ENCODE data around the gene ABLIM2. TPM values are rescaled to one million over a fixed set of nuclear protein-coding genes. Genes with fewer than 3 reads are reported as not detected.

The ABLIM2 gene
- total RNA-seq, 3 donors from 2014 or later (not counting 1 experiment from before 2014, with no cell fraction given), result 0.71 to 2.8 (median 1.3) TPM

GRCh38 chr4:8170341-8170740 lies 11.7 kb upstream of the ABLIM2 start:
- peaks cover 0 to 3% of the 10 kb centered on the region in 2 donors for H3K9me3 Mint-ChIP-seq
- WGBS (ENCODE audit: insufficient coverage), result 96% methylated on average over 11 of the region's 11 CpGs
- no peak for DNase-seq

GRCh38 chr4:8169763-8170162 lies 11.2 kb upstream of the ABLIM2 start:
- no peak overlapping the region for H3K27ac Mint-ChIP-seq
- intact Hi-C loops (cut with micrococcal nuclease), result no loop called here

More at GRCh38 chr4:8170341-8170740, 11.7 kb upstream of the ABLIM2 start:
- no peak overlapping the region for H3K4me3 Mint-ChIP-seq
- H3K4me1 Mint-ChIP-seq, result no peaks in the 10 kb centered on the region
- no peak for TF ChIP-seq CTCF (IDR thresholded peaks at IDR 0.05)
- Histone ChIP-seq H3K4me1 (ENCODE audit: control insufficient read depth, insufficient read depth, low read length) (peaks cover 8% of the 10 kb centered on the region), H3K27ac (ENCODE audit: low read length) (no peak overlapping the region), H3K36me3 (ENCODE audit: control insufficient read depth, insufficient read depth, low read length) (no peaks in the 10 kb centered on the region), H3K27me3 (ENCODE audit: control insufficient read depth, insufficient read depth, low read length) (no peaks in the 10 kb centered on the region), H3K9me3 (ENCODE audit: control insufficient read depth, insufficient read depth, low read length) (peaks cover 8% of the 10 kb centered on the region), H3K4me3 (ENCODE audit: low read length) (no peak overlapping the region)
- peaks cover 0 to 8% of the 10 kb centered on the region in 2 donors for H3K27me3 Mint-ChIP-seq (ENCODE audit: low read depth in 2 of 2)
- no peak overlapping the region for H3K27ac Mint-ChIP-seq
- no peaks in the 10 kb centered on the region for H3K36me3 Mint-ChIP-seq
- no peak for ATAC-seq
- intact Hi-C loops (cut with micrococcal nuclease), result no loop called here

GRCh38 chr4:8168832-8169598 lies 10.4 kb upstream of the ABLIM2 start:
- peaks cover 8% of the 10 kb centered on the region for H3K9me3 ChIP-seq (ENCODE audit: control insufficient read depth, insufficient read depth, low read length)
- peaks cover 0 to 8% of the 10 kb centered on the region in 2 donors for H3K27me3 Mint-ChIP-seq (ENCODE audit: low read depth in 2 of 2)
- TF ChIP-seq CTCF (IDR thresholded peaks at IDR 0.05), result no peak
- 100% methylated on average over 5 of the region's 5 CpGs for WGBS (ENCODE audit: insufficient coverage)
- ATAC-seq (no peak), DNase-seq (no peak)
- no peak overlapping the region for H3K4me3 Mint-ChIP-seq
- H3K36me3 Mint-ChIP-seq, result no peaks in the 10 kb centered on the region
- no peaks in the 10 kb centered on the region for H3K4me1 Mint-ChIP-seq
- intact Hi-C loops (cut with micrococcal nuclease), result no loop called here
- peaks cover 8% of the 10 kb centered on the region for H3K4me1 ChIP-seq (ENCODE audit: control insufficient read depth, insufficient read depth, low read length)
- H3K27me3 ChIP-seq (ENCODE audit: control insufficient read depth, insufficient read depth, low read length), result no peaks in the 10 kb centered on the region
- no peak overlapping the region for H3K27ac Mint-ChIP-seq
- H3K4me3 ChIP-seq (ENCODE audit: low read length), result no peak overlapping the region
- no peak overlapping the region for H3K27ac ChIP-seq (ENCODE audit: low read length)
- no peaks in the 10 kb centered on the region for H3K36me3 ChIP-seq (ENCODE audit: control insufficient read depth, insufficient read depth, low read length)
- H3K9me3 Mint-ChIP-seq, result peaks cover 0 to 3% of the 10 kb centered on the region in 2 donors

More at GRCh38 chr4:8169763-8170162, 11.2 kb upstream of the ABLIM2 start:
- Histone ChIP-seq H3K4me1 (ENCODE audit: control insufficient read depth, insufficient read depth, low read length) (peaks cover 8% of the 10 kb centered on the region), H3K9me3 (ENCODE audit: control insufficient read depth, insufficient read depth, low read length) (peaks cover 8% of the 10 kb centered on the region), H3K4me3 (ENCODE audit: low read length) (no peak overlapping the region), H3K27ac (ENCODE audit: low read length) (no peak overlapping the region), H3K27me3 (ENCODE audit: control insufficient read depth, insufficient read depth, low read length) (no peaks in the 10 kb centered on the region), H3K36me3 (ENCODE audit: control insufficient read depth, insufficient read depth, low read length) (no peaks in the 10 kb centered on the region)
- DNase-seq (no peak), ATAC-seq (no peak)
- Mint-ChIP-seq H3K4me3 (no peak overlapping the region), H3K36me3 (no peaks in the 10 kb centered on the region), H3K27me3 (ENCODE audit: low read depth in 2 of 2) (peaks cover 0 to 8% of the 10 kb centered on the region in 2 donors), H3K9me3 (peaks cover 0 to 3% of the 10 kb centered on the region in 2 donors), H3K4me1 (no peaks in the 10 kb centered on the region)
- 94% methylated on average over 3 of the region's 3 CpGs for WGBS (ENCODE audit: insufficient coverage)
- TF ChIP-seq CTCF (IDR thresholded peaks at IDR 0.05), result no peak
